Gastroesophageal sphincter (tissue), 3 donors: ENCODE measurements around the gene PRPSAP1.

Experiments used
- CTCF ChIP-seq, 4 experiments: fragments of 200-600 bp in 2 of 4; fragments of 450-650 bp in 2 of 4; sonication (generic) in 1 of 4; IDR thresholded peaks; one replicate each; pipeline ENCODE4 v1.5.1; 2017 to 2019; ENCODE audit warnings: antibody characterized with exemption in 4 of 4, mild to moderate bottlenecking in 2 of 4, moderate library complexity in 2 of 4
- POLR2A ChIP-seq, 2 donors: fragments of 450-650 bp; IDR thresholded peaks; one replicate each; pipeline ENCODE4 v1.6.1; 2017; ENCODE audit warnings: antibody characterized with exemption in 2 of 2, mild to moderate bottlenecking in 2 of 2, moderate library complexity in 1 of 2

GRCh38 chr17:76268991-76269981 lies 84.4 kb downstream of the PRPSAP1 start:
- no peak for TF ChIP-seq CTCF (IDR thresholded peaks at IDR 0.05)
- TF ChIP-seq POLR2A (IDR thresholded peaks at IDR 0.05) = no peak
